ENCODE measurements around the gene CDC25B.
"Not testable (repeated sequence)": the region's sequence is repeated elsewhere in the genome, so short reads cannot be mapped to it uniquely, and the experiment has no call there.

Gene CDC25B

DNA sequence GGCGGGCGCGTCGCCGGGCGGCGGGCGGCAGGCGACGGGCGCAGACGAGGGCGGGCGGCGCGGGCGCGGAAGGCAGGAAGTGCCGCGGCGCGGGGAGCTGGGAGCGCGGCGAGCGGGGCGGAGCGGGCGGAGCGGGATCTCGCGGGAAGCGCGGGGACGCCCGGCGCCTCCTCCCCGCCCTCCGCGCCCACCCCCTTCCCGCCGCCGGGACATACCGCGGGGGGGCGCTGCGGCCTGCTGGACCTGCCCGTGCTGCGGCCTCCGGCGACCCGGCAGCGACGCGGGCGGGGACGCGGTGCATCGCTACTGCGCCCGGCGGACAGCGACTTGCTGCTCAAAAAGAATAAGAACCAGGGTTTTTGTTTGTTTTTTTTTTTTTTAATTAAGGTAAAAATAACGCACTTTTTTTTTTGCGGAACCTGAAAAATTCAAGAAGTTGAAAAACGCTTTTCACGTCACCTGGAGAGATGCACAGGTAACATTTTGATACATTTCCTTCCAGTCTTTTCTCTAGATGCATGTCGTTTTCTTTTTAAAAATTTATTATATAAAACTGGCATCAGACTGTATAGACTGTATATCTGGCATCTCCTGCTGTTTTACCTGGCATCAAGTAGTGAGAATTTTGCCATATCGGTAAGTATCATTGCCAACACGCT lies 9.3 kb upstream of the CDC25B start, which contains the start of gene CENPB:
TSS of gene CENPB (minus strand) at position 76 of the 659 bp plus-strand sequence. CDS start 257 bp downstream, outside the sequence.
- peak; percentile 84 for DNase-seq

DNA sequence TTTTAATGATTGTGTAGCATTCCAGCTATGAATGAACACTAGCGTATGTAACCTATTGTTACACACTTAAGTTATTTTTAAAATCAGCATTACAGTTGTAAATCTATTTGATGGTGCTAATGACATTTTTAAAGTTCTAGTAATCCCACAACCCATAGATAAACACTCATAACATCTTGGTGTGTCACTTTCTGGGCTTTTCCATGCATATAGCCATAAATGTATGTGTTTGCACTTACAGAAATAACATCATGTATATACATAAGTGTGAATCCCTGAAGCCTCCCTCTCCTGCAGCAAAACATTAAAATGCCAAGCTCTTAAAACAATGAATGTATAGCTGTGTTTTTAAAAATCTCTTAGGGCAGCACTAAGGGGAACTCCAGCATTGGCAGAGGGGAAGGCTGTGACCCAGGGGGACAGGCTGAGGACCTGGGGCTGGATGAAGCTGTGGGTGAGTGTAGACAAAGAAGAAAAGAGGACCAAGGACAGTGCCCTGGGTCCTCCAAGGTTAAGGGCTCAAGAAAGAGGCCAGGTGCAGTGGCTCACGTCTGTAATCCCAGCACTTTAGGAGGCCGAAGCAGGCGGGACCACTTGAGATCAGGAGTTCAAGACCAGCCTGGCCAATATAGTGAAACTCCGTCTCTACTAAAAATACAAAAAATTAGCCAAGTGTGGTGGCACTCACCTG lies 8.6 kb upstream of the CDC25B start:
- DNase-seq = no peak

DNA sequence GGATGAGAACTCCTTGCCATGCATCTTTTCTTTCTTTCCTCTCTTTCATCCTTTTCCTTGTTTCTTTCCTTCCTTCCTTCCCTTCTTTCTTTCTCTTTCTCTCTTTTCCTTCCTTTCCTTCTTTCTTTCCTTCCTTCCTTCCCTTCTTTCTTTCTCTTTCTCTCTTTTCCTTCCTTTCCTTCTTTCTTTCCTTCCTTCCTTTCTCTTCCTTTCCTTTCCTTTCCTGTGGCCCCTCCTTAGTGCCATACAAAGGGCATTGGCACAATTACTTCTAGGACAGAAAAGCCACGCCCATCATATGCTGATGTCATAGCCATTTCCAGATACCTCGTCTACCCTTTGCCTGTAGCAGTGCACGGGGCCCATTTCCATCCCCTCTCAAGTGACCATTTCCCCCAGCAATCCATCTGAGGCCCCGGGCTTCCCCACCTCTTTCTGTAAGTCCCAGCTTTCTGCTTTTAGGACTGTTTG lies 7.4 kb upstream of the CDC25B start:
- DNase-seq = no peak

DNA sequence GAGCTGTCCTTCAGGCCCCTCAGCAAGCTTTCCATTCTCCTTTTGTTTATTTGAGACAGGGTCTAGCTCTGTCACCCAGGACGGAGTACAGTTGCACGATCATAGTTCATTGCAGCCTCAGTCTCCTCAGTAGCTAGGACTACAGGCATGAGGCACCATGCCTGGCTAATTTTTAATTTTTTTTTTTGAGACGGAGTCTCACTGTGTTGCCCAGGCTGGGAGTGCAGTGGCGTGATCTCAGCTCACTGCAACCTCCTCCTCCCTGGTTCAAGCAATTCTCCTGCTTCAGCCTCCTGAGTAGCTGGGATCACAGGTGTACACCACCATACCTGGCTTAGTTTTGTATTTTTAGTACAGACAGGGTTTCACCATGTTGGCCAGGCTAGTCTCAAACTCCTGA lies 6.9 kb upstream of the CDC25B start:
- not testable (repeated sequence) for DNase-seq

DNA sequence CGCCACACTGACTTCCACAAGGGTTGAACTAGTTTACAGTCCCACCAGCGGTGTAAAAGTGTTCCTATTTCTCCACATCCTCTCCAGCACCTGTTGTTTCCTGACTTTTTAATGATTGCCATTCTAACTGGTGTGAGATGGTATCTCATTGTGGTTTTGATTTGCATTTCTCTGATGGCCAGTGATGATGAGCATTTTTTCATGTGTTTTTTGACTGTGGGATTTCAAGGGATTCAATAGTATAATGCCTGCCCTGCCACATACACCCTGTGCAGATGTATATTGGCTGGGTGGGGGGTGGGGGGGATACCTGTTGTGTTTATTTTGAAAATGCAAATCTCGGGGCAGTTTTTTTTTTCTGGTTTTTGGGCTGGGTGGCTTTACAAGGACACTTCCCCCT lies 1.9 kb upstream of the CDC25B start:
- not testable (repeated sequence) for DNase-seq

DNA sequence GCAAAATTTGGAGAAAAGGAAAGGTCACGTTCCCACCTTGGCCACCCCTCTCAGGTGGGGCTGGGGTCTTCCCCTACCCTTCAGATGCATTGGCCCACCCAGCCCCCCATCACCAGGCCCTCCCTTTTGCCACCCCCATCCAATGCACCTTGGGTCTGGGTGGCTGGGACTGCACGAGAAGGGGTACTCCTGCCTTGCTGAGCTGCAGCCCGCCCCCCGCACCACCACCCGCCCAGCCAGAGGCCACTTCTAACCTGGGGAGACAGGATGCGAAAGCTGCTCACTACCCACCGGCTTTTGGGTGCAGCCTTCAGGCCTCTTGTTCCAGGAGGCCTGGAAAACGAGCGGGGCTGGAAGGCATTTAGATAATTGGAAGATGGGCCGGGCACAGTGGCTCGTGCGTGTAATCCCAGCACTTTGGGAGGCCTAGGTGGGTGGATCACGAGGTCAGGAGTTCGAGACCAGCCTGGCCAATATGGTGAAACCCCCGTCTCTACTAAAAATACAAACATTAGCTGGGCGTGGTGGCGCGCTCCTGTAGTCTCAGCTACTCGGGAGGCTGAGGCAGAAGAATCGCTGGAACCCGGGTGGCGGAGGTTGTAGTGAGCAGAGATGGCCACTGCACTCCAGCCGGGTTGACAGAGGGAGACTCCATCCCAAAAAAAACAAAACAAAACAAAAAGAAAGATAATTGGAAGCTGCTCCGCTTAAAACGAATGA lies 1.2 kb upstream of the CDC25B start:
- DNase-seq = no peak

DNA sequence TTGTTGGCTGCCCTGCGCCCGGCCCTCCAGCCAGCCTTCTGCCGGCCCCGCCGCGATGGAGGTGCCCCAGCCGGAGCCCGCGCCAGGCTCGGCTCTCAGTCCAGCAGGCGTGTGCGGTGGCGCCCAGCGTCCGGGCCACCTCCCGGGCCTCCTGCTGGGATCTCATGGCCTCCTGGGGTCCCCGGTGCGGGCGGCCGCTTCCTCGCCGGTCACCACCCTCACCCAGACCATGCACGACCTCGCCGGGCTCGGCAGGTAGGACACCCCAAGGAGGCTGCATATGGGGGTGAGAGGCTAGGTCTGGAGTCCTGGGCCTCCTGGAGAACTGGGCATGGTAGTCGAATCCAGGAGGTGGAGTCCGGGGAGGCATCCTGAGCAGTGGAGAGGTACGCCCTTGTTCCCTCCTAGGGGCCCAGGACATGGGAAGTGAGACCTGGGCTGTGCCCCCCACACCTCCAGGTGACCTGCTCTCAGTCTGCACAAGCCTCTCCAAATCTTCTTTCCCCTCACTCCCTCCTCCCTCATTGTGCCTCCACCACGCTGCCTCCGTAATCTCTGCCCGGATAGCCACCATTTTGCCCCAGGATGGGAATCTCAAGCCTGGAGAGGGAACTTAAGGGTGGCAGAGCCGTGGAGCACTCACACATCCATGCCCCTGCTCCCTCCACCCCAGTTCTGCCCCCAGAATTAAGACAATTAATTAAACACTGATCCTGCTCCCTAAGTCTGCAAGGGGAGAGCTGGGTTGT lies 541 bp downstream of the CDC25B start:
- DNase-seq = no peak

DNA sequence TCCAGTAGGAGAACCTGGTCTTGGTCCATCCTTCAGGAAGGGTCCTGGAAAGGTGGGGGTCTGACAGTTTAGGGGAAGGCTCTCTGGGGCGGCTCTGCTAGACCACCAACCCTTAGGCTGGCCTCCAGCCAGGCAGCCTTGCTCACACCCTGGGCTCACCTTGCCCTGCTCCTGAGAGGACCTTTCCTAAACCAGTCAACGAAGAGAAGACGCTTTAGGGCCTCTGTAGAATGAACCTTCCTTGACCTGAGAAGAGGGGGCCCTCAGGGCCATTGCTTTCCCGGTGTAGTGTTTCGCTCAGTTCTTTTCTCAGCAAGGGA lies 1.1 kb downstream of the CDC25B start:
- no peak for DNase-seq

DNA sequence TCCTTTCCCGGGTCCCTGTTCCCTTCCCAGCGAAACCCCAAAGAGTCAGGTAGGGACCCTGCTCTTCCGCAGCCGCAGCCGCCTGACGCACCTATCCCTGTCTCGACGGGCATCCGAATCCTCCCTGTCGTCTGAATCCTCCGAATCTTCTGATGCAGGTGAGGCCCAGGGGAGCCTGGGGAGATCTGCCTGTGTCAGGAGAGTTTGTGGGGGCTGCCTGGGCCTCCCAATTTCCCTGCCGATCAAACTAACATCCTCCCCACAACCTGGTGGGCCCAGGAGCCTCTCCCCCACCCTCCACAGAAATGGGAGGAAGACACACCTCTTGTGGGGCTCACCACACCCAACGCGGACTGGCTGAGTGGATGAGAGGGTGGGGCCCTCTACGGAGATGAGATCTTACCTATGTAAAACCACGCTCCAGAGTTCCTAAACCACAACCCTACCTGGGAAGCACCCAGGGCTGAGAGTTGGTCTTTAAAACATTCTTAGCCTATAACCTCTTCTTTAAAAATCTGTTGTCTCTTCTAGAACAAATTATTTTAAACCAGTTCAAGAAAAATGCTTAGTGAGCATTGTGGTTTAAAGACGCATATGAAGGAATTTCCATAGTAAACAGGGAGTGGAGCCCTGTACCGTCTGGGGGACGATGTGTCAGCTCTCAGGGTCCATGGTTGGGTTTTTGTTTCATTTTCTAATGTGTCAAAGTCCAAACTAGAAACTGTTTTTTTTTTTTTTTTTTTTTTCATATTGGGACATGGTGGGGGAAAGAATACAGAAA lies 1.7 kb downstream of the CDC25B start:
- DNase-seq = no peak

DNA sequence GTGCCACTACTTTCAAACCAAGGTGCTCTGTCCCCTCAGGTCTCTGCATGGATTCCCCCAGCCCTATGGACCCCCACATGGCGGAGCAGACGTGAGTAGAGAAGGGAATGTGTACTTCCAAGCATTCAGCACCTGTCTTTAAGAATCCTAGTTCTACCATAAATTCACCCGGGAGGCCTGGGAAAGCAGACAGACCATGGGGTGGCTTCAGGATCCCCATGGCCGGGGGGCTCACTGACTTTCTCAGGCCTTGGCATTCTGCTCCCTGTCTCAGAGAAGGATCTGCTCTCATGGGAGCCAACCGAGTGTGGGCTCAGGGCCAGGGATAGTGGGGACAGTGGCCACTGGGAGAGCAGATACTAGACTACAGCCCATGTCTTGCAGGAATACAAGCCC lies 2.3 kb downstream of the CDC25B start:
- DNase-seq = no peak

DNA sequence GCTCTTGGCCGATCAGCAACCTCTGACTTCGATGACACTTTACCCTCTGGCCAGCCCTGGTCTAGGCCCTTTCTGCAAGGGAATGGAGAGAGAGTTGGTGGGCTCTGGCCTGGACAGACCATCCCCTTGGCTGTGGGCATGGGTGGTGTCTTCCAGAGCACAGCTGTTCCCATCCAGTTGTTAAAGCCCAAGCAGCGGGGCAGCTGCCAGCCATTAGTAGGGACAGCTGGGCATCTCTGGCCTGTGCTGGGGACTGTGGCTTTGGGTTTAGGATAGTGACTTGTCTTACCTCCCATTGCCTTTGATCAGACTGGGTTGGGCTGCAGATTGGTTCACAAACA lies 2.8 kb downstream of the CDC25B start:
- no peak for DNase-seq

DNA sequence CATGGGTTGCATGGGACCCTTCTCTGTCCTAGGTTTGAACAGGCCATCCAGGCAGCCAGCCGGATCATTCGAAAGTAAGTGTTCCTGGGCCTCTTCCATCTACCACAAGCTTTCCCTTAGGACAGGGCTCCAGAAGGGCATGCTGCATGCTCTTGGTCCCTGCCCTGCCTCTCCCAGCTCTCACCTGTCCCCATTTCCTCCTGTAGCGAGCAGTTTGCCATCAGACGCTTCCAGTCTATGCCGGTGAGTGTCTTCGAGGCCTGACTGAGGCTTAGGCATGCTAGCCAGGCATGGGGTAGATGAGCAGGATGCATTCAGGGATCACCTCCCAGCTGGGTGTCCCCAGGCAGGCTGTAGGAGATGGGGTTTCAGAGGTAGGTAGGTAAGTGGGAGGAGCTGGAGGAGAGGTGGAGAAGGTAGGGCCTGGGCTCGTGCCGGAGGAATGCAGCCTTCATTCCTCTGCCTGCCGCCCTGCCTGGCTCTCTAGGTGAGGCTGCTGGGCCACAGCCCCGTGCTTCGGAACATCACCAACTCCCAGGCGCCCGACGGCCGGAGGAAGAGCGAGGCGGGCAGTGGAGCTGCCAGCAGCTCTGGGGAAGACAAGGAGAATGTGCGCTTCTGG lies 4.3 kb downstream of the CDC25B start:
- no peak for DNase-seq

DNA sequence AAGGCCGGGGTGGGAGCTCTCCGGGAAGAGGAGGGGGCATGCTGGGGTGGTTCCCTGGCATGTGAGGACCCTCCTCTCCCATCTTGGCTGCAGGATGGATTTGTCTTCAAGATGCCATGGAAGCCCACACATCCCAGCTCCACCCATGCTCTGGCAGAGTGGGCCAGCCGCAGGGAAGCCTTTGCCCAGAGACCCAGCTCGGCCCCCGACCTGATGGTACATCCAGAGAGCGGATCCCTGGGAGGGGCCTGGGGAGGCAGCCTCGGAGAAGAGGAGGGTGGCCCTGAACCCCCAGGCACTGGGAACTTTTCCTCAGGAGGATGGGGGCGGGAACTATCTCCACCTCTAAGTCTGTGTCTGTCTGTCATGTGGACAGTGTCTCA lies 4.8 kb downstream of the CDC25B start:
- DNase-seq = no peak

DNA sequence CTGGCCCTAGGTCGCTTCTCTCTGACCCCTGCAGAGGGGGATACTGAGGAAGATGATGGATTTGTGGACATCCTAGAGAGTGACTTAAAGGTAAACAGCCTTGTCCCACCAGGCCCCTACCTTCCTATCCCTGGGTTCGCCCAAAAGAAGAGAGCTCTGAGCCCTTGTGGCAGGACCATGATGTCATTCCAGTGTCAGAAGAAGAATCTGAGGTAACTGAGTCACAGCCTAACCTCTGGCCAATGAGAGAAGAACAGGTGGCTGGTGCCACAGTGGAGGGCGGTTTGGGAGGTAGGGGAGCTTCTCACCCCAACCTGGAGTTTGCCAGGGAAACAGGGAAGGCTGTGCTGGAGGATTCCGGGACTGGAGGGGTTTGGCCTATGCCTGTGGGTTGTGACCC lies 5.2 kb downstream of the CDC25B start:
- DNase-seq = no peak

DNA sequence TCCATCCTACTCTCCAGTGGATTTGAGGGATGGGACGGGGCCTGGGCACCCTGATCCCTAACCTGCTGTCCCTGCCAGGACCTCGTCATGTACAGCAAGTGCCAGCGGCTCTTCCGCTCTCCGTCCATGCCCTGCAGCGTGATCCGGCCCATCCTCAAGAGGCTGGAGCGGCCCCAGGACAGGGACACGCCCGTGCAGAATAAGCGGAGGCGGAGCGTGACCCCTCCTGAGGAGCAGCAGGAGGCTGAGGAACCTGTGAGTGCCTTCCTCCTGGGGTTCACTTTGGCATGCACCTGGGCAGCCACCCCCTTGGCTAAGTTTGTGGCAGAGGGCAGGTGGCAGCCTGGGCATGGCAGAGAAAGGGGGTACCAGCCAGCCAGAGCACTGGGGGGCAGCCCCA lies 5.7 kb downstream of the CDC25B start:
- no peak for DNase-seq

DNA sequence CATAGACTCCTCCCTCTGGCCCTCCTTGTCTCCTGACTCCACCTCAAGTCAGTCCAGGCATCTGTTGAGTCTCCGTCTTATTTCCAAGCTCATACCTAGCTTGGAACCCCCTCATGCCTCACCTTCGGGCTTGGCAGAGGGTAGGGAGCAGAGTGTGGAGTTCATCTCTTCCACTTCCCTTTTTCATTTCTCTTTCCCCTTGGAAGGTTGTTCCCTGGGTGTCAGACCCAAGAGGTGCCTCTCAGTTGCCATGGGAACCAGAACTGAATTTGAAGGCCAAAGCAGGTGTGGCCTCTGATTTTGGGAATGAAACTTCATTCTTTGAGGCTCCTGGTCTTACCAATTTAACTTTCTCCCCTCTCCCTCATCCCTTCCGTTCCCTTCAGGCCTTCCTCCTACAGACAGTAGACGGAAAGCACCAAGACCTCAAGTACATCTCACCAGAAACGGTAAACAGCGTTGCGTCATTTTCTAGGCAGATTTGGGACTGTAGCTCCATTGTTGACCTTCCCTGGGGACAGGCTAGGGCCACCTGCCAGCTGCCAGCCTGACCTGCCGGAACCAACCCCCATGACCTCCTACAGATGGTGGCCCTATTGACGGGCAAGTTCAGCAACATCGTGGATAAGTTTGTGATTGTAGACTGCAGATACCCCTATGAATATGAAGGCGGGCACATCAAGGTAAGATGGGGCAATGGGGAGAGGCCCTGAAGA lies 6.6 kb downstream of the CDC25B start:
- DNase-seq = no peak

DNA sequence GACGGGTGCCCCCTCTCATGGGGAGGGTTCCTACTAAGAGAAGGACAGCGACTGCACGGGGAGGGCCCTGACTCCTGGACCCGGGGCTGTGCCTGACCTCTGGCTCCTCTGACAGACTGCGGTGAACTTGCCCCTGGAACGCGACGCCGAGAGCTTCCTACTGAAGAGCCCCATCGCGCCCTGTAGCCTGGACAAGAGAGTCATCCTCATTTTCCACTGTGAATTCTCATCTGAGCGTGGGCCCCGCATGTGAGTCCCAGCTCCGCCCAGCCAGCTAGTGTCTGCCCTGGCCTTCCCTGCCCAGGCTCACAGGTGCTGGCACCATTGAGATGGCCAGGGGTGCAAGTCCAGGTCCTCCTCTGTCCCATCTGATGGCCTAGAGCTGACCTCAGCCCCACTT lies 7.2 kb downstream of the CDC25B start:
- DNase-seq = no peak

DNA sequence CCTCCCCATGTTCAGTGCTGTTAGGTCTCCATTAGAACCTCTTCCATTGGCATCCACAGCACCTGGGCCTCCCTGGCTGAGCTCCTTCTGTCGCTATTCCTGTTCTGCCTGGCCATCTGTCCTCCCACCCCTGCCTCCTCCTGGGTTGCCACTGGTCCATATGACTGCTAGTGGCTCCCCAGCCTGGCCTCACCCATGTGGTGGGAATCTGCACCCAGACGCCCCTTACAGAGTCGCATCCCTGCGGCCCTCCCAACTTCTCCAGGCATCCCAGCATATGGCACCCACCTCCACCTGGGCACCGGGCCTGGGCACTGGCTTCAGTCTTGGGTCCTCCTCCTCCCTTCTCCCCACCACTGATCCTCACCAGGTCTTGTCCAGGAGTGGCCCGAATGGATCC lies 7.7 kb downstream of the CDC25B start:
- DNase-seq = no peak

DNA sequence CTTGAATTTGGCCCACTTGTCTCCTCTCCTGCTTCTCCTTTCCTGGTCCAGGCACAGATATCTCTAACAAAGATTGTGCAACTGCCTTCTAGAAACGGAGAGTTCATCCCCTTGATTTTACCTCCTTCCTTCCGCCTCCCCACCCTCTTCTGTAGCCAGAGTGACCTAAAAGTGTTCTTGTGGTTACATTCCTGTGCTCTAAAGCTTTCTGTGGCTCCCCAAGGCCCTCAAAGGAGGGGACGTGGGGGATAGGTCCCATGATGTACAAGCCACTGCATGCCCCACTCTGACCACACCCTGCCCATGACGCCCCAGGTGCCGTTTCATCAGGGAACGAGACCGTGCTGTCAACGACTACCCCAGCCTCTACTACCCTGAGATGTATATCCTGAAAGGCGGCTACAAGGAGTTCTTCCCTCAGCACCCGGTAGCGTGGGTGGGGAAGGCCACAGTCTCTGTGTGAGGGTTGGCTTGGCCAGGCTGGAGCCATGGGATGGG lies 8.2 kb downstream of the CDC25B start:
- no peak for DNase-seq

DNA sequence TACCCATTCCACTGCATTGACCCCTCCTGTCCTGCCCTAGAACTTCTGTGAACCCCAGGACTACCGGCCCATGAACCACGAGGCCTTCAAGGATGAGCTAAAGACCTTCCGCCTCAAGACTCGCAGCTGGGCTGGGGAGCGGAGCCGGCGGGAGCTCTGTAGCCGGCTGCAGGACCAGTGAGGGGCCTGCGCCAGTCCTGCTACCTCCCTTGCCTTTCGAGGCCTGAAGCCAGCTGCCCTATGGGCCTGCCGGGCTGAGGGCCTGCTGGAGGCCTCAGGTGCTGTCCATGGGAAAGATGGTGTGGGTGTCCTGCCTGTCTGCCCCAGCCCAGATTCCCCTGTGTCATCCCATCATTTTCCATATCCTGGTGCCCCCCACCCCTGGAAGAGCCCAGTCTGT lies 8.7 kb downstream of the CDC25B start:
- no peak for DNase-seq

DNA sequence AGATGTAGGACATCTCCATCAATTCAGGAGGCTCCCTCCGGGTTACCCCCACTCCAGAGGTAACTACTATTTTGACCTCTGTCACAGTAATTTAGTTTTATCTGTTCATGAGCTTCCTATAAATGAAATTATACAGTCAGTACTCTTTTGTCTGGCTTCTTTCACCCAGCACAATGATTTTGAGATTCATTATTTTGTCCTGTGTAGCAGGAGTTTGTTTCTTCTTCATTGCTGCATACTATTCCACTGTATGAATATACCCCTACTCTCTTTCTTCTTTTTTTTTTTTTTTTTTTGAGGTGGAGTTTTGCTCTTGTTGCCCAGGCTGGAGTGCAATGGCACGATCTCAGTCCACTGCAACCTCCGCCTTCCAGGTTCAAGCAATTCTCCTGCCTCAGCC lies 12.4 kb downstream of the CDC25B start:
- no peak for DNase-seq

Measured in GDM1 (cell line).